IMR-90 (cell line): Measurements from ENCODE around the gene ZEB2.

Source experiments
- MXI1 ChIP-seq: IDR thresholded peaks from 2 replicates; pipeline ENCODE4 v1.6.1; 2012; ENCODE audit warnings: low read depth, mild to moderate bottlenecking, low read length, moderate library complexity, borderline replicate concordance
- POLR2A ChIP-seq: IDR thresholded peaks from 2 replicates; pipeline ENCODE4 v1.6.1; 2012; ENCODE audit warnings: mild to moderate bottlenecking, low read depth, low read length
- RCOR1 ChIP-seq: IDR thresholded peaks from 2 replicates; pipeline ENCODE4 v1.6.1; 2012; ENCODE audit warnings: mild to moderate bottlenecking, low read length, improper control_type of control experiment; ENCODE audit not compliant: insufficient replicate concordance
- RFX5 ChIP-seq: IDR thresholded peaks from 2 replicates; pipeline ENCODE4 v1.8.0; 2012; ENCODE audit warnings: low read depth, mild to moderate bottlenecking, low read length, moderate library complexity
- SMC3 ChIP-seq: fragments of 150-350 bp; IDR thresholded peaks from 2 replicates; pipeline ENCODE4 v1.6.1; 2016; ENCODE audit warnings: low read depth, mild to moderate bottlenecking, antibody characterized with exemption, low read length, moderate library complexity
- USF2 ChIP-seq: fragments of 150-350 bp; IDR thresholded peaks from 2 replicates; pipeline ENCODE4 v1.6.1; 2017; ENCODE audit warnings: mild to moderate bottlenecking, antibody characterized with exemption, low read length, low read depth
- TF ChIP-seq, protein P1 (sequence below): conservative IDR thresholded peaks from 2 replicates; pipeline ENCODE4 v1.5.1; 2012; ENCODE audit warnings: mild to moderate bottlenecking, low read depth, low read length, improper control_type of control experiment

DNA sequence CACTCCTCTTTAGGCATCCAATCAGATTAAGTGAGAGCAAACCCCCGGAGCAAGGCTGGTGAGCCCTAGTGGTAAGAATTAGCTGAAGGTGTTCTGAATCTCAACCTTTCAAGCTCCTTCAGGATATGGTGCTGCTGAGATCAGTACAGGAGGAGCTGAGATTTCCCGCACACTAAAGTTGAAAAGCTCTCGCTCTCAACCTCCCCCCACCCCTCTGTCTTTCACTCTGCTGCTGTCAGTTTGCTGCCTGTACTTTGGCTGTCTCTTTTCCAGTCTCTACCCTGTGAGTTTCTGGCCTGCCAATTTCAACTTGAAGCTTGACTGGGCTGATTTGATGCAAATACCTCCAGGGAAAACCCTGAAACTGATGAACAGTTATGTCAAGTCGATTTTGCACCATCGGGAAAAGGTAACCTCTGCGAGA lies 15.7 kb downstream of the ZEB2 start:
- TF ChIP-seq RFX5 (no peak), MXI1 (no peak), POLR2A (no peak), RCOR1 (no peak), USF2 (no peak), SMC3 (no peak)
- TF ChIP-seq, protein P1, sequence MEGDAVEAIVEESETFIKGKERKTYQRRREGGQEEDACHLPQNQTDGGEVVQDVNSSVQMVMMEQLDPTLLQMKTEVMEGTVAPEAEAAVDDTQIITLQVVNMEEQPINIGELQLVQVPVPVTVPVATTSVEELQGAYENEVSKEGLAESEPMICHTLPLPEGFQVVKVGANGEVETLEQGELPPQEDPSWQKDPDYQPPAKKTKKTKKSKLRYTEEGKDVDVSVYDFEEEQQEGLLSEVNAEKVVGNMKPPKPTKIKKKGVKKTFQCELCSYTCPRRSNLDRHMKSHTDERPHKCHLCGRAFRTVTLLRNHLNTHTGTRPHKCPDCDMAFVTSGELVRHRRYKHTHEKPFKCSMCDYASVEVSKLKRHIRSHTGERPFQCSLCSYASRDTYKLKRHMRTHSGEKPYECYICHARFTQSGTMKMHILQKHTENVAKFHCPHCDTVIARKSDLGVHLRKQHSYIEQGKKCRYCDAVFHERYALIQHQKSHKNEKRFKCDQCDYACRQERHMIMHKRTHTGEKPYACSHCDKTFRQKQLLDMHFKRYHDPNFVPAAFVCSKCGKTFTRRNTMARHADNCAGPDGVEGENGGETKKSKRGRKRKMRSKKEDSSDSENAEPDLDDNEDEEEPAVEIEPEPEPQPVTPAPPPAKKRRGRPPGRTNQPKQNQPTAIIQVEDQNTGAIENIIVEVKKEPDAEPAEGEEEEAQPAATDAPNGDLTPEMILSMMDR, result 0 out of 2 replicates have a peak, but pooled peaks have one; percentile 13
